D721Med (cell line): ENCODE data around the gene AP1M1.

Source experiments
- DNase-seq: peaks from one replicate; pipeline ENCODE4 v3.0.0; 2011; ENCODE audit warnings: low spot score; ENCODE audit not compliant: insufficient read length
- FAIRE-seq: peaks from 2 replicates; lab custom pipeline; 2011; peaks lifted over from hg19 to GRCh38; lab: Jason Lieb, UNC
- CTCF ChIP-seq: IDR thresholded peaks from 2 replicates; pipeline ENCODE4 v1.5.1; 2012; ENCODE audit warnings: mild to moderate bottlenecking, control low read depth; ENCODE audit not compliant: insufficient read depth; ENCODE audit errors: missing control alignments

AP1M1 gene

GRCh38 chr19:16197188-16197621, 506 bp upstream of the AP1M1 start:
- no peak for FAIRE-seq
- no peak for TF ChIP-seq CTCF

GRCh38 chr19:16198370-16198651, 600 bp downstream of the AP1M1 start:
- TF ChIP-seq CTCF = no peak
- FAIRE-seq = no peak
- DNase-seq = no peak

More at GRCh38 chr19:16197188-16197621, 506 bp upstream of the AP1M1 start:
- DNase-seq = no peak

GRCh38 chr19:16199275-16199932, 1.7 kb downstream of the AP1M1 start:
- no peak for FAIRE-seq
- DNase-seq = no peak
- no peak for TF ChIP-seq CTCF

GRCh38 chr19:16200038-16201010, 2.6 kb downstream of the AP1M1 start:
- DNase-seq = no peak

GRCh38 chr19:16201011-16201391, 3.3 kb downstream of the AP1M1 start:
- DNase-seq (no peak), FAIRE-seq (no peak)
- TF ChIP-seq CTCF = no peak

More at GRCh38 chr19:16200038-16201010, 2.6 kb downstream of the AP1M1 start:
- FAIRE-seq = no peak
- TF ChIP-seq CTCF = no peak

- no peak for TF ChIP-seq CTCF
- no peak for FAIRE-seq
- no peak for DNase-seq
Observed at GRCh38 chr19:16202320-16203255, 4.9 kb downstream of the AP1M1 start.
